MG63 (cell line): ENCODE measurements around the gene KLHL13. TPM values are rescaled to one million over a fixed set of nuclear protein-coding genes. Genes with fewer than 3 reads are reported as not detected.
"Not testable (repeated sequence)": the region's sequence is repeated elsewhere in the genome, so short reads cannot be mapped to it uniquely, and the experiment has no call there.

Experiments
- DNase-seq: peaks from one replicate; pipeline ENCODE4 v3.0.0-alpha.2; 2020
- H3K27me3 ChIP-seq: fragments of 250-450 bp; sonication (Bioruptor Pico); 2 replicates; pipeline ENCODE4 v1.5.1; 2020; ENCODE audit warnings: mild to moderate bottlenecking, moderate library complexity
- H3K36me3 ChIP-seq: fragments of 250-450 bp; sonication (Bioruptor Pico); 2 replicates; pipeline ENCODE4 v1.5.1; 2020; ENCODE audit warnings: mild to moderate bottlenecking, moderate library complexity
- H3K4me3 ChIP-seq: fragments of 250-450 bp; sonication (Bioruptor Pico); 2 replicates; pipeline ENCODE4 v1.5.1; 2020; ENCODE audit warnings: mild to moderate bottlenecking, moderate library complexity
- H3K9me3 ChIP-seq: fragments of 250-450 bp; sonication (Bioruptor Pico); 2 replicates; pipeline ENCODE4 v1.5.1; 2020; ENCODE audit warnings: mild to moderate bottlenecking, moderate library complexity
- total RNA-seq: library from RNA; depleted of rRNA; stranded (reverse); fragments of >200 nt; shearing (Covaris generic); gene quantifications from 2 replicates; pipeline ENCODE4 v1.2.3, GENCODE V29; 2014; ENCODE audit warnings: low replicate concordance; rRNA removed

Gene KLHL13
- 14.2 and 16.3 TPM in 2 replicates for total RNA-seq

- H3K9me3 ChIP-seq, result no peaks in the 10 kb centered on the region
- peak within 1 kb of the TSS; percentile 72 for H3K4me3 ChIP-seq
- DNase-seq, result peak; percentile 41
- H3K36me3 ChIP-seq, result no peaks in the 10 kb centered on the region
- no peaks in the 10 kb centered on the region for H3K27me3 ChIP-seq
These were observed at the start of gene KLHL13 for GRCh38 chrX:118116713-118117550. TSS of gene KLHL13 (minus strand) at chrX:118116810. CDS start at chrX:118028473, 88,337 bp downstream.

DNA sequence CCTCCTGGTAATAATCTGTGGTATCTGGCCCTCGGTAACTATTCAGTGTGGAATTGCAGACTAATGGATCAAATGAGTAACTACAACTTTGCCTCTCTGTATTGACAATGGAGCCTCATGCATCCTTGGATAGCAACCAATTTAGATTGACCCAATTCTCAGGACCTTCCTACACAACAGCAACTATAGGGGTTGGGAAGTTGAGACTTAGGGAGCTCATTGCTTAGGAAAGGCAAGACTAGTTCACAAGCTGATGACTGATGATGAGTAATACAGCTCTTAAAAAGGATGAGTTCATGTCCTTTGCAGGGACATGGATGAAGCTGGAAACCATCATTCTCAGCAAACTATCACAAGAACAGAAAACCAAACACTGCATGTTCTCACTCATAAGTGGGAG lies 47.5 kb upstream of the KLHL13 start:
- H3K4me3 ChIP-seq, result no peak overlapping the region
- H3K27me3 ChIP-seq, result no peaks in the 10 kb centered on the region
- no peak for DNase-seq
- H3K9me3 ChIP-seq, result no peaks in the 10 kb centered on the region
- no peaks in the 10 kb centered on the region for H3K36me3 ChIP-seq

DNA sequence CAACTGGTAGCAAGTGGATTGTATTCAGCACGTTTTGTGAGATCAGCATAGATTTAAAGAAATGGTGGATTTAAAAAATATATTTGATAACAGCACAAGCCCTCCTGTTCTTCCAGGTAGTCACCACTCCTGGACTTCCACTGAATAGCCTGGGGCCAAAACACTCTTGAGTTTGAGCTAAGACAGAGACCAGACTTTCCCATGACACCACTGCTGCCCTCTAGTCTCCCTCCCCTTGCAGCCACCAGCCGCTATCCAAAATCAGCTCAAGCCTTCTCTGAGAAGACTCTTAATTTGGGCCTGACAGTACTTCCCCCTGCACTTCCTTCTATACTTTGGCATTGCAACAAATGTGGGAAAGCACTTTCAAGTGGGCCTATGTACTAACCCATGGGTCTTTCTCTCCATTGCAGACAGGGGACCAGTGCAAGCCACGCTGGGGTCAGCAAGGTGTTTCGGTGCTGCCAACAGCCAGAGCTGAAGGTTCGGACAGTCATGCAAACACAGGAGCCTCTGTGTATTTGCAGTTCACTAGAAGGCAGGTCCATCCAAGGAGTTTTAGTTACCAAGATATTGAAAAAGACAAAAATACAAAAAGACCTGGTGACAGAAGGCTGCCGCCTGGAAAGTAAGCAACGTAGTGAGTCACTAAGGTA lies 40.5 kb upstream of the KLHL13 start:
- no peak for DNase-seq
- Histone ChIP-seq H3K36me3 (no peaks in the 10 kb centered on the region), H3K4me3 (no peak overlapping the region), H3K27me3 (no peaks in the 10 kb centered on the region), H3K9me3 (no peaks in the 10 kb centered on the region)

DNA sequence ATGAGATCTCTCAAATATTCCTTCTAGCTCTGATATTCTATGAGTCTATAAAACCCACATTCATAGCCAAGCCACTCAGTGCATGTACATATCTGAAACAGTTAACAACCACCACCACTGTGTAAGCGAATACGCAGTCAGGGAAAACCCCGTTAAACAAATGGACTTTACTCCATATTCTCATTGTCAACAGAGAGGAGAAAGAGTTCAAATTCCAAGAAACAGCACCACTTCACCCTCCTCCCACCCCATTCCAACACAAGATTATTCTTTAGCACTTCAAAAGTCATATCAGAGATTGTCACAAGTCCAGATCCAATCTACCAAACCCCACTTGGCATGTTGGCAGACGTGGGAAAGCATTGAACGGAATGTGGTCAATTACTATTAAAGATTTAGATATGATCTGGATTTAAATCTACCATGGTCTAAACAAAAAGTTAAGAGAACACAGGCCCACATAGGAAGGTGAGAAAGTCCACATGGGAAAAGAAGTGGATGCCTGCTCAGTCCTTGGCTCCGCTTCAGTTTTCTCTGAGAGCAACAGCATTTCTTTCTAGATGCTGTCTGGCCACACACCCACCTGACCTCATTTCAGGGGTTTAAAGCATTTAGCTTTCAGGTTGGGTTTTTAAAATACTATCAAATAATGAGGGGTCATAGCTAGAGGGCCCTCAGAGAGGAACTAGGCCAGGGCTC lies 39.8 kb upstream of the KLHL13 start:
- H3K4me3 ChIP-seq, result no peak overlapping the region
- H3K36me3 ChIP-seq, result no peaks in the 10 kb centered on the region
- H3K9me3 ChIP-seq, result no peaks in the 10 kb centered on the region
- no peak for DNase-seq
- H3K27me3 ChIP-seq, result no peaks in the 10 kb centered on the region

- H3K36me3 ChIP-seq, result no peaks in the 10 kb centered on the region
- DNase-seq, result no peak
- no peaks in the 10 kb centered on the region for H3K9me3 ChIP-seq
These were observed 36.7 kb upstream of the KLHL13 start for GRCh38 chrX:118153270-118153669.

GRCh38 chrX:118152721-118153120 lies 36.1 kb upstream of the KLHL13 start:
- no peaks in the 10 kb centered on the region for H3K9me3 ChIP-seq
- DNase-seq, result no peak

More at GRCh38 chrX:118153270-118153669, 36.7 kb upstream of the KLHL13 start:
- Histone ChIP-seq H3K27me3 (no peaks in the 10 kb centered on the region), H3K4me3 (no peak overlapping the region)

DNA sequence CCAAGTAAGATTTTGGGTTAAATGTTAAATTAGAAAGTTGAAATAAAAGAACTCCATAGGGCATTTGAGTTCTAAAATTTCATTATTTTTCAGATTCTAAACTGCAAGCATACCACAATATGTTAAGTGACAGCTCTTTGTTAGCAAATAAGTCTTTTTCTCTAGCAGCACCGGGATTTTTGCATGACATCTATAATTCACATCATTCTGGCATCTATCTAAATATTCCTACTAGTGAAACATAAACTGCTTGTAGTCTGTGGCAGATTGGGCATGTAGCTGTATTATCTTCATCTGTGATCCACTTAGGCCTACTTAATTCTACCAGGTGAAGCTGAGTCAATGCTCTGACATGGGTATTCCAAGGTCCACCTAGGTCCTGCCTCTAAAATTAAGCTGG lies 32.1 kb upstream of the KLHL13 start:
- H3K9me3 ChIP-seq, result no peaks in the 10 kb centered on the region
- no peak overlapping the region for H3K4me3 ChIP-seq
- no peaks in the 10 kb centered on the region for H3K27me3 ChIP-seq
- H3K36me3 ChIP-seq, result no peaks in the 10 kb centered on the region
- no peak for DNase-seq

More at GRCh38 chrX:118152721-118153120, 36.1 kb upstream of the KLHL13 start:
- Histone ChIP-seq H3K36me3 (no peaks in the 10 kb centered on the region), H3K27me3 (no peaks in the 10 kb centered on the region), H3K4me3 (no peak overlapping the region)

GRCh38 chrX:118147771-118148170 lies 31.2 kb upstream of the KLHL13 start:
- not testable (repeated sequence) for H3K4me3 ChIP-seq, H3K27me3 ChIP-seq, H3K9me3 ChIP-seq, DNase-seq, H3K36me3 ChIP-seq

GRCh38 chrX:118143578-118143977 lies 27.0 kb upstream of the KLHL13 start:
- no peaks in the 10 kb centered on the region for H3K27me3 ChIP-seq
- H3K36me3 ChIP-seq, result no peaks in the 10 kb centered on the region
- DNase-seq, result no peak
- H3K4me3 ChIP-seq, result no peak overlapping the region
- H3K9me3 ChIP-seq, result no peaks in the 10 kb centered on the region

- Histone ChIP-seq H3K36me3 (no peaks in the 10 kb centered on the region), H3K27me3 (no peaks in the 10 kb centered on the region), H3K9me3 (no peaks in the 10 kb centered on the region), H3K4me3 (no peak overlapping the region)
- no peak for DNase-seq
These were observed 14.7 kb upstream of the KLHL13 start for GRCh38 chrX:118131336-118131735.

GRCh38 chrX:118129681-118130080 lies 13.1 kb upstream of the KLHL13 start:
- H3K27me3 ChIP-seq, result no peaks in the 10 kb centered on the region
- no peak for DNase-seq
- no peak overlapping the region for H3K4me3 ChIP-seq
- H3K9me3 ChIP-seq, result no peaks in the 10 kb centered on the region
- no peaks in the 10 kb centered on the region for H3K36me3 ChIP-seq

- Histone ChIP-seq H3K4me3 (no peak overlapping the region), H3K27me3 (no peaks in the 10 kb centered on the region), H3K9me3 (no peaks in the 10 kb centered on the region), H3K36me3 (no peaks in the 10 kb centered on the region)
- no peak for DNase-seq
These were observed 12.1 kb upstream of the KLHL13 start for GRCh38 chrX:118128724-118129123.

DNA sequence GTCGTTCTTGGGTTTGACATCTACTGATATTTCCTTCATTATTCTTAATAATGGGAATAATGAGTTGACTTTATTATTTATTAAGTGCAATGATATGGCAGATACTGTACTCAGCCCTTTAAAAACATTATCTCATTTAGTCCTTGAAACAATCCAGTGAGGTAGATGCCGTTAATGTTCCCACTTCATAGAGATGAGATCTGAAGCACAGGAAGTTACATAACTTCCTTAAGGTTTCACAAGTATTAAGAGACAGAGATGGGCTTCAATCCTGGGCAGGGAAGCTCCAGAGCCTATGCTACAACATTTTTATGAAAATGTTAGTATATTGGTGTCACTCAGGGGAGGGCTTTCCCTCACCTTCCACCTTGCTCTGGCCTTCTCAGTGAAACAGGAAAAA lies 9.7 kb upstream of the KLHL13 start:
- no peak overlapping the region for H3K4me3 ChIP-seq
- H3K27me3 ChIP-seq, result no peaks in the 10 kb centered on the region
- no peak for DNase-seq
- H3K9me3 ChIP-seq, result no peaks in the 10 kb centered on the region
- H3K36me3 ChIP-seq, result no peaks in the 10 kb centered on the region

DNA sequence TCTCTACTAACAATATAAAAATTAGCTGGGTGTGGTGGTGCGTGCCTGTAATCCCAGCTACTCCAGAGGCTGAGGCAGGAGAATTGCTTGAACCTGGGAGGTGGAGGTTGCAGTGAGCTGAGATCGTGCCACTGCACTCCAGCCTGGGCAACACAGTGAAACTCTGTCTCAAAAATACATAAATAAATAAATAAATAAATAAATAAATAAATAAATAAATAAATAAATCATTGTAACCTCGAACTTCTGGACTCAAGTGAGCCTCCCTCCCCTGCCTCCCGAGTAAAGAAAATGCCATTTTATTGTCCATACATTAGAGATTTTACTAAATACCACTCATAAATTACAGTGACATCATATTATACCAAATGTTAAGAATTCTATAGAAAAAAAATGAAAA lies 7.6 kb upstream of the KLHL13 start:
- H3K36me3 ChIP-seq, H3K4me3 ChIP-seq, DNase-seq: not testable (repeated sequence)

DNA sequence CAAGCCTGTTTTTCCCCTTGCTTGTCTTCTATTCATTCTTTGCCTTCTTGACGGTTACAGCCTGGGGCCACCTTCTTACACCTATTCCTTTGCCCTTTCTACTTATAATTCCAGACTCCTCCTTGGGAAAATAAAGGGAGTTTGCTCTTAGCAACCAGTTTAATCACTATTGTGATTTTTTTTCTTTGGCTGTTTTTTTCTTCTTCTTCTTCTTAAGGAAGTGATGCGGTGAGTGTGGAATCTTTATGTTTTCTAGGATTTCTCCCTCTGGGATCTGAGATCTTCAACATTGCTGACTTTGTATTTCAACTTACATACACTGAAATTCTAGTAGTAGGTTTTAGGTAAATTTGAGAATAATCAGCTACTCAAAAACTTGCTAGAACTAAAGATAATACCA lies 1.1 kb upstream of the KLHL13 start:
- Histone ChIP-seq H3K9me3 (no peaks in the 10 kb centered on the region), H3K4me3 (no peak overlapping the region), H3K36me3 (no peaks in the 10 kb centered on the region), H3K27me3 (no peaks in the 10 kb centered on the region)
- DNase-seq, result no peak

More for the DNA sequence above, 7.6 kb upstream of the KLHL13 start:
- not testable (repeated sequence) for H3K27me3 ChIP-seq, H3K9me3 ChIP-seq

- Histone ChIP-seq H3K9me3 (no peaks in the 10 kb centered on the region), H3K27me3 (no peaks in the 10 kb centered on the region), H3K36me3 (no peaks in the 10 kb centered on the region; the same call in 1 of the 2 replicates), H3K4me3 (peak overlapping the region; percentile 72)
- DNase-seq, result peak; percentile 20
These were observed 477 bp downstream of the KLHL13 start for GRCh38 chrX:118115953-118116712.
